Transverse colon (tissue), 3 donors: ENCODE results near the gene DNASE1L3.

ENCODE experiments used
- EP300 ChIP-seq: sonication (generic); formaldehyde crosslinking; IDR thresholded peaks from one replicate; pipeline ENCODE4 v1.6.1; 2017; ENCODE audit warnings: antibody characterized with exemption, low read depth
- TF ChIP-seq, protein P1 (sequence below), 5 experiments: fragments of 200-600 bp in 3 of 5; fragments of 450-650 bp in 2 of 5; sonication (generic) in 3 of 5; IDR thresholded peaks; 1 replicate in 2 of 5; 2 replicates in 3 of 5; pipeline ENCODE4 v1.5.1; 2016 to 2017; ENCODE audit warnings: antibody characterized with exemption in 5 of 5, inconsistent platforms in 3 of 5, mild to moderate bottlenecking in 2 of 5, moderate library complexity in 1 of 5

- TF ChIP-seq EP300 = peak; percentile 40
- TF ChIP-seq, protein P1, sequence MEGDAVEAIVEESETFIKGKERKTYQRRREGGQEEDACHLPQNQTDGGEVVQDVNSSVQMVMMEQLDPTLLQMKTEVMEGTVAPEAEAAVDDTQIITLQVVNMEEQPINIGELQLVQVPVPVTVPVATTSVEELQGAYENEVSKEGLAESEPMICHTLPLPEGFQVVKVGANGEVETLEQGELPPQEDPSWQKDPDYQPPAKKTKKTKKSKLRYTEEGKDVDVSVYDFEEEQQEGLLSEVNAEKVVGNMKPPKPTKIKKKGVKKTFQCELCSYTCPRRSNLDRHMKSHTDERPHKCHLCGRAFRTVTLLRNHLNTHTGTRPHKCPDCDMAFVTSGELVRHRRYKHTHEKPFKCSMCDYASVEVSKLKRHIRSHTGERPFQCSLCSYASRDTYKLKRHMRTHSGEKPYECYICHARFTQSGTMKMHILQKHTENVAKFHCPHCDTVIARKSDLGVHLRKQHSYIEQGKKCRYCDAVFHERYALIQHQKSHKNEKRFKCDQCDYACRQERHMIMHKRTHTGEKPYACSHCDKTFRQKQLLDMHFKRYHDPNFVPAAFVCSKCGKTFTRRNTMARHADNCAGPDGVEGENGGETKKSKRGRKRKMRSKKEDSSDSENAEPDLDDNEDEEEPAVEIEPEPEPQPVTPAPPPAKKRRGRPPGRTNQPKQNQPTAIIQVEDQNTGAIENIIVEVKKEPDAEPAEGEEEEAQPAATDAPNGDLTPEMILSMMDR (IDR thresholded peaks at IDR 0.05) = no peak
These were observed 40.9 kb upstream of the DNASE1L3 start for GRCh38 chr3:58251631-58252035.
